Transverse colon (tissue), 4 donors: ENCODE measurements around the gene NFKB1. TPM values are rescaled to one million over a fixed set of nuclear protein-coding genes. Genes with fewer than 3 reads are reported as not detected.

Source experiments
- DNase-seq: peaks from one replicate; pipeline ENCODE4 v3.0.0-alpha.2; 2019
- H3K27ac ChIP-seq, 4 donors: fragments of 200-600 bp; sonication (generic); 2 replicates each; pipeline ENCODE4 v1.5.1; 2016 to 2018; ENCODE audit warnings: inconsistent platforms in 4 of 4
- H3K27me3 ChIP-seq: fragments of 200-600 bp; sonication (generic); 2 replicates; pipeline ENCODE4 v1.5.1; 2017; ENCODE audit warnings: inconsistent platforms
- H3K36me3 ChIP-seq, 4 donors: fragments of 200-600 bp; sonication (generic); 2 replicates each; pipeline ENCODE4 v1.5.1; 2017 to 2019; ENCODE audit warnings: inconsistent platforms in 4 of 4
- H3K4me1 ChIP-seq, 4 donors: fragments of 200-600 bp; sonication (generic); 2 replicates each; pipeline ENCODE4 v1.5.1; 2017 to 2020; ENCODE audit warnings: inconsistent platforms in 4 of 4
- H3K4me3 ChIP-seq, 4 donors: fragments of 200-600 bp; sonication (generic); 1 replicate in 1 of 4; 2 replicates in 3 of 4; pipeline versions ENCODE4 v1.5.1 to v1.6.1; 2017 to 2019; ENCODE audit warnings: inconsistent platforms in 4 of 4
- H3K9me3 ChIP-seq, 2 donors: fragments of 200-600 bp; sonication (generic); 2 replicates each; pipeline ENCODE4 v1.5.1; 2017 to 2019; ENCODE audit warnings: inconsistent platforms in 2 of 2
- EP300 ChIP-seq: sonication (generic); formaldehyde crosslinking; IDR thresholded peaks from one replicate; pipeline ENCODE4 v1.6.1; 2017; ENCODE audit warnings: antibody characterized with exemption, low read depth
- POLR2A ChIP-seq: fragments of 450-650 bp; IDR thresholded peaks from one replicate; pipeline ENCODE4 v1.6.1; 2016; ENCODE audit warnings: antibody characterized with exemption, mild to moderate bottlenecking, moderate library complexity
- POLR2AphosphoS5 ChIP-seq, 3 donors: sonication (generic); formaldehyde crosslinking; IDR thresholded peaks; one replicate each; pipeline ENCODE4 v1.6.1; 2016; ENCODE audit warnings: antibody characterized with exemption in 3 of 3
- WGBS, 2 donors: methylation state at CpG; one replicate each; pipeline ENCODE4 v1.1.5; 2018; ENCODE audit warnings: low coverage in 1 of 2; 5-methylcytosine and 5-hydroxymethylcytosine counted together
- in situ Hi-C, 4 donors: fragments of 200-750 bp; cut with MboI; loops; one replicate each; pipeline versions ENCODE4 v1.15.0 to v1.15.1; 2017; ENCODE audit warnings: low sequenced_read_pairs in 3 of 4, low pct_ligation_motif_present in 1 of 4, low pct_unique_long_range_greater_than_20kb in 1 of 4
- intact Hi-C: fragments of 100-400 bp; cut with DNase I; formaldehyde crosslinking; loops from one replicate; pipeline ENCODE4 v1.15.1; 2023; ENCODE audit warnings: low total_unique reads
- total RNA-seq, 4 donors: library from RNA; depleted of rRNA; stranded (reverse); fragments of >200 nt; gene quantifications; one replicate each; pipeline ENCODE4 v1.1.0, GENCODE V29; 2016
- TF ChIP-seq, protein P1 (sequence below), 5 experiments: fragments of 200-600 bp in 3 of 5; fragments of 450-650 bp in 2 of 5; sonication (generic) in 3 of 5; IDR thresholded peaks; 1 replicate in 2 of 5; 2 replicates in 3 of 5; pipeline ENCODE4 v1.5.1; 2016 to 2017; ENCODE audit warnings: antibody characterized with exemption in 5 of 5, inconsistent platforms in 3 of 5, mild to moderate bottlenecking in 2 of 5, moderate library complexity in 1 of 5

NFKB1 gene
- total RNA-seq, 4 donors from 2014 or later, result 20.9 to 35.8 (median 25.2) TPM

DNA sequence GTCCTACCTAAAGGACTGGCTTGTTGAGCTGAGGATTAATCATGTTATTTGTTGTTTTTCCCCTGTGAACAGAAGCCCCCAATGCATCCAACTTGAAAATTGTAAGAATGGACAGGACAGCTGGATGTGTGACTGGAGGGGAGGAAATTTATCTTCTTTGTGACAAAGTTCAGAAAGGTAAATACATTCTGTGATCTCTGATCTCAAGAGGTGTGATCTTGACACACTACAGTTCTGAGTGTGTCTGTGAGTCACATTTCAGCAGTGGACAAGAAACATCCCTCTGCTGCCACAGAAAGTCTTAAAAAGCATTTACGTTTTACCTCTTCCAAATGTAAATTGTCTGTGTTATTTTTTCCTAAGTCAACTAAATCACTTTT lies 79.3 kb downstream of the NFKB1 start:
- Histone ChIP-seq H3K27ac (no peak overlapping the region), H3K36me3 (peaks cover 0 to 55% (median 22%) of the 10 kb centered on the region in 4 donors), H3K4me3 (no peak overlapping the region), H3K9me3 (no peaks in the 10 kb centered on the region), H3K4me1 (peaks cover 0 to 7% (median 5%) of the 10 kb centered on the region in 4 donors), H3K27me3 (no peaks in the 10 kb centered on the region)
- in situ Hi-C loops, result loop anchor here in 1 of 4 donors (25.0 kb wide), 1 partner anchor 143 kb away; no protein-coding TSS in a partner anchor
- DNase-seq, result no peak
- intact Hi-C loops, result no loop called here
- TF ChIP-seq EP300, result no peak
- TF ChIP-seq, protein P1, sequence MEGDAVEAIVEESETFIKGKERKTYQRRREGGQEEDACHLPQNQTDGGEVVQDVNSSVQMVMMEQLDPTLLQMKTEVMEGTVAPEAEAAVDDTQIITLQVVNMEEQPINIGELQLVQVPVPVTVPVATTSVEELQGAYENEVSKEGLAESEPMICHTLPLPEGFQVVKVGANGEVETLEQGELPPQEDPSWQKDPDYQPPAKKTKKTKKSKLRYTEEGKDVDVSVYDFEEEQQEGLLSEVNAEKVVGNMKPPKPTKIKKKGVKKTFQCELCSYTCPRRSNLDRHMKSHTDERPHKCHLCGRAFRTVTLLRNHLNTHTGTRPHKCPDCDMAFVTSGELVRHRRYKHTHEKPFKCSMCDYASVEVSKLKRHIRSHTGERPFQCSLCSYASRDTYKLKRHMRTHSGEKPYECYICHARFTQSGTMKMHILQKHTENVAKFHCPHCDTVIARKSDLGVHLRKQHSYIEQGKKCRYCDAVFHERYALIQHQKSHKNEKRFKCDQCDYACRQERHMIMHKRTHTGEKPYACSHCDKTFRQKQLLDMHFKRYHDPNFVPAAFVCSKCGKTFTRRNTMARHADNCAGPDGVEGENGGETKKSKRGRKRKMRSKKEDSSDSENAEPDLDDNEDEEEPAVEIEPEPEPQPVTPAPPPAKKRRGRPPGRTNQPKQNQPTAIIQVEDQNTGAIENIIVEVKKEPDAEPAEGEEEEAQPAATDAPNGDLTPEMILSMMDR (IDR thresholded peaks at IDR 0.05), result no peak
- no peak for TF ChIP-seq POLR2AphosphoS5 (IDR thresholded peaks at IDR 0.05)
- TF ChIP-seq POLR2A, result no peak
- whole genome bisulfite sequencing, 2 donors, result 64 to 78% methylated on average over 1 of the region's 1 CpG

DNA sequence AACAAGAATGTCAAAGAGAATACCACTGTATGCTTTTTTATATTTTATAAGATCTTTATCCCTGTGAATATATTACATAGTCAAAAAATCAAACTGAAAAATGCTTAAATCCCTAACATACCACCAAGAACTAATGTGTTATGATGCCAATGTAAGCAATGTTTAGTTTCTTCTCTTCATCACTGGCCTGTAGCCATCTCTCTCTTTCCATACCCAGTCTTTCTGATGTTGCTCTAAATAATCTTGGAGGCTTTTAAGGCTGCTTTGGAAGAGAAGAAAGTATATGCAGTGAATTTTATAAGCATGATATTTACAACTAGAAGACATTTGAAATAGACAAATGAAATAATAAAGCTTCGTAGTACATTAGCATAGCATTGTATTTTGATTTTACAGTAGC lies 82.9 kb downstream of the NFKB1 start:
- H3K27ac ChIP-seq, result no peak overlapping the region
- 92 to 100% methylated on average over 1 of the region's 1 CpG for WGBS, 2 donors
- no peak overlapping the region for H3K4me3 ChIP-seq
- in situ Hi-C loops (loop anchor here in 1 of 4 donors (25.0 kb wide), 1 partner anchor 147 kb away; no protein-coding TSS in a partner anchor), intact Hi-C loops (no loop called here)
- TF ChIP-seq, protein P1 (IDR thresholded peaks at IDR 0.05), result no peak
- TF ChIP-seq POLR2AphosphoS5 (IDR thresholded peaks at IDR 0.05), result no peak
- TF ChIP-seq POLR2A, result no peak
- TF ChIP-seq EP300, result no peak
- H3K9me3 ChIP-seq, result no peaks in the 10 kb centered on the region
- no peak for DNase-seq
- no peaks in the 10 kb centered on the region for H3K4me1 ChIP-seq
- H3K36me3 ChIP-seq, result peaks cover 0 to 54% (median 23%) of the 10 kb centered on the region in 4 donors
- H3K27me3 ChIP-seq, result no peaks in the 10 kb centered on the region

DNA sequence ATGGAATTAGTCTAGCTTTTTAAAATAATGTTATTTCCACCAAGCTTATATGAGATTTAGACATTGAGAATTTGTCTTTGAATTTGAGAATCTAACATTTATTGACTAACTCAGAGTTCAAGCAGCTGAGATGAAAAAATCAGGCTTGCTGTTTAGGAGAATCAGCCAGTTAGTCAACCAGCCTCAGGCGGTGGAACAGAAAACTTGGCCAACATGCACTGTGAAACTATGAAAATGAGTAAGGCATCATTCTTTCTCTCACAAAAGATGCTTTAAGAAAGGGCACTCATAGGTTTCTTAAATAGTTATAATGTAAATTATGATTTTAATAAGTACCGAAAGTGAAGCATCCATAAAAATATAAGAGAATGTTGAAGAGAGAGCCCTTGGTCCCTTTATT lies 84.2 kb downstream of the NFKB1 start:
- TF ChIP-seq, protein P1 (IDR thresholded peaks at IDR 0.05), result no peak
- TF ChIP-seq POLR2AphosphoS5 (IDR thresholded peaks at IDR 0.05), result no peak
- Histone ChIP-seq H3K27me3 (no peaks in the 10 kb centered on the region), H3K36me3 (peaks cover 0 to 56% (median 24%) of the 10 kb centered on the region in 4 donors), H3K27ac (no peak overlapping the region), H3K4me3 (no peak overlapping the region), H3K9me3 (no peaks in the 10 kb centered on the region), H3K4me1 (no peaks in the 10 kb centered on the region)
- in situ Hi-C loops (loop anchor here in 1 of 4 donors (25.0 kb wide), 1 partner anchor 148 kb away; no protein-coding TSS in a partner anchor), intact Hi-C loops (no loop called here)
- WGBS, 2 donors, result 81 to 95% methylated on average over 2 of the region's 2 CpGs
- no peak for DNase-seq

DNA sequence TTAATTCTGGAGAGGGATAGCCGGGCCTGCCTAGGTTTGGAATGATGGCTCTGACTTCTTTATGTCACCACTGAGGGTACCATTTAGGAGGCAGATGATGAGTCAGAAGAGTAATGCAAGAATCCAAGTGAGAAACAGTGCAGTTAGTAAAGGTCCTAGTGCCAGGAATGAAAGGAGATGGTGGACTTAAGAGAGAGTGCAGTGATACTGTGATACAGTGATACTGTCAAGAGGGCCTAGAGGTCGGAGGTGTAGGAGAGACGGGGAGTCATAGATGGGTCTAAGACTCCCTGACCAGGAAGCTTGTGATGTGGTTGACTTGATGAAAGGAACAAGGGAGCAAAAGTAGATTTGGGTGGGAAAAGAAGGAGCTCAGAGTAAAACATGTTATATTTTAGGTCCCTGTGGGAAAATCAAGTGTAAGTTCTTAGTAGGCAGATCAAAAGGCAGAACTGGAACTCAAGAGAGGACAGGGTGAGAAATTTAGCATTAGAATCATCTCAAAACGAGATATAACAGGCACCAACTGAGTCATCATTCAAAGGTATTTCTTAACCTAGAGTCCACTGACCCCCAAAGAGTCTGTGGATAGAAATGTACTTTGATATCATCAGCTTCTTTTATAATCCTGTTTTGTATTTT lies 85.0 kb downstream of the NFKB1 start:
- TF ChIP-seq, protein P1 (IDR thresholded peaks at IDR 0.05), result no peak
- TF ChIP-seq POLR2AphosphoS5 (IDR thresholded peaks at IDR 0.05), result no peak
- no peak for TF ChIP-seq EP300
- no peak for TF ChIP-seq POLR2A
- Histone ChIP-seq H3K4me3 (no peak overlapping the region), H3K27me3 (no peaks in the 10 kb centered on the region), H3K4me1 (no peaks in the 10 kb centered on the region), H3K9me3 (no peaks in the 10 kb centered on the region), H3K27ac (no peak overlapping the region), H3K36me3 (peaks cover 0 to 57% (median 21%) of the 10 kb centered on the region in 4 donors)
- in situ Hi-C loops (loop anchor here in 1 of 4 donors (25.0 kb wide), 1 partner anchor 149 kb away; no protein-coding TSS in a partner anchor), intact Hi-C loops (no loop called here)
- 81 to 84% methylated on average over 4 of the region's 4 CpGs for WGBS, 2 donors
- no peak for DNase-seq
